Psoas muscle (tissue), 8 donors: ENCODE data around the gene ITGB1. TPM values are rescaled to one million over a fixed set of nuclear protein-coding genes. Genes with fewer than 3 reads are reported as not detected.

Experiments used
- ATAC-seq, 4 donors: fragments of 200-7000 bp; cut with Tn5 transposase; one replicate each; pipeline ENCODE4 v1.9.1; 2020; ENCODE audit warnings: moderate library complexity in 3 of 4, mild to moderate bottlenecking in 2 of 4
- DNase-seq, 2 donors: peaks; one replicate each; pipeline ENCODE4 v3.0.0-alpha.2; 2020
- H3K27ac ChIP-seq: fragments of 200-600 bp; one replicate; pipeline ENCODE4 v1.8.0; 2022
- H3K27me3 ChIP-seq, 3 donors: fragments of 200-600 bp in 1 of 3; one replicate each; pipeline versions ENCODE4 v1.6.1 to v1.8.0; 2013 to 2022; ENCODE audit warnings: low read length in 2 of 3, mild to moderate bottlenecking in 2 of 3, moderate library complexity in 1 of 3; ENCODE audit not compliant: insufficient read depth in 3 of 3
- H3K36me3 ChIP-seq, 2 donors: fragments of 200-600 bp in 1 of 2; one replicate each; pipeline versions ENCODE4 v1.6.1 to v1.8.0; 2013 to 2022; ENCODE audit warnings: low read depth in 1 of 2, mild to moderate bottlenecking in 1 of 2, moderate library complexity in 1 of 2; ENCODE audit not compliant: insufficient read depth in 1 of 2
- H3K4me1 ChIP-seq: fragments of 200-600 bp; one replicate; pipeline ENCODE4 v1.8.0; 2022
- H3K4me3 ChIP-seq: fragments of 200-600 bp; one replicate; pipeline ENCODE4 v1.8.0; 2022; ENCODE audit warnings: mild to moderate bottlenecking
- H3K9me3 ChIP-seq: fragments of 200-600 bp; one replicate; pipeline ENCODE4 v1.8.0; 2022
- CTCF ChIP-seq: fragments of 200-600 bp; IDR thresholded peaks from one replicate; pipeline ENCODE4 v1.8.0; 2022; ENCODE audit warnings: antibody characterized with exemption
- WGBS, 3 donors: extraction: QIAGEN DNeasy Blood & Tissue Kit; methylation state at CpG; one replicate each; pipeline versions ENCODE4 v1.1.6 to v1.1.7; 2013; 5-methylcytosine and 5-hydroxymethylcytosine counted together
- intact Hi-C, 2 donors: fragments of 100-400 bp; cut with DNase I; formaldehyde crosslinking; loops; one replicate each; pipeline versions ENCODE4 v1.11.0 to v1.14.2; 2022
- polyA plus RNA-seq, 3 donors: library from polyadenylated mRNA; stranded (reverse); fragments of 200-250 nt; gene quantifications; one replicate each; pipeline ENCODE4 v1.2.3, GENCODE V29; 2013
- total RNA-seq, 4 donors: library from RNA; stranded (reverse); fragmentation: NEBNext Ultra II Directional in 2 of 4; extraction: Animal tissue kit (Norgen Biotek cat#: 25700) in 2 of 4; gene quantifications; one replicate each; pipeline versions ENCODE4 v1.2.1 to v1.2.4, GENCODE V29; 2021 to 2023
- donor health status: healthy with polysubstance abuse.
- donor health status: DM: no; HTN: no; CAD: no; lungs with moderate emphysema.
- donor health status: Bipolar disorder and iron deficiency.
- donor health status: healthy.
- donor health status: DM: yes; HTN: yes; CAD: no.
- donor health status: DM: no; HTN: no; CAD: no.
- donor health status: DM: no; HTN: no; CAD: no.
- donor health status: DM: yes; HTN: yes; CAD: no.

ITGB1 gene
- total and polyA plus RNA-seq, 7 donors = 215 to 569 (median 255) TPM

- no peak for TF ChIP-seq CTCF
- no peak overlapping the region for H3K27ac ChIP-seq
- DNase-seq = no peak
- no peak for ATAC-seq
- H3K9me3 ChIP-seq = no peaks in the 10 kb centered on the region
- no peak overlapping the region for H3K4me3 ChIP-seq
- no peaks in the 10 kb centered on the region for H3K36me3 ChIP-seq
- peaks cover 8% of the 10 kb centered on the region for H3K4me1 ChIP-seq
- WGBS, 3 donors = 89 to 95% (median 91%) methylated on average over 3 of the region's 3 CpGs
- no peaks in the 10 kb centered on the region for H3K27me3 ChIP-seq
- intact Hi-C loops = no loop called here
Measured at GRCh38 chr10:32976338-32976737, 18.3 kb upstream of the ITGB1 start.

GRCh38 chr10:32972929-32973328, 14.9 kb upstream of the ITGB1 start:
- no peak for ATAC-seq
- DNase-seq = no peak
- no peaks in the 10 kb centered on the region for H3K9me3 ChIP-seq
- H3K27ac ChIP-seq = no peak overlapping the region
- no peak for TF ChIP-seq CTCF
- no peak overlapping the region for H3K4me3 ChIP-seq
- intact Hi-C loops = no loop called here
- no peaks in the 10 kb centered on the region for H3K4me1 ChIP-seq
- H3K27me3 ChIP-seq = no peaks in the 10 kb centered on the region
- no peaks in the 10 kb centered on the region for H3K36me3 ChIP-seq

GRCh38 chr10:32972460-32972859, 14.4 kb upstream of the ITGB1 start:
- Histone ChIP-seq H3K27ac (no peak overlapping the region), H3K27me3 (no peaks in the 10 kb centered on the region), H3K36me3 (no peaks in the 10 kb centered on the region), H3K4me3 (no peak overlapping the region), H3K9me3 (no peaks in the 10 kb centered on the region), H3K4me1 (no peaks in the 10 kb centered on the region)
- TF ChIP-seq CTCF = no peak
- intact Hi-C loops = no loop called here
- ATAC-seq = no peak
- 75 to 93% (median 78%) methylated on average over 4 of the region's 4 CpGs for WGBS, 3 donors
- DNase-seq = no peak

GRCh38 chr10:32971536-32972091, 13.6 kb upstream of the ITGB1 start:
- no peak for ATAC-seq
- no peaks in the 10 kb centered on the region for H3K27me3 ChIP-seq
- H3K36me3 ChIP-seq = no peaks in the 10 kb centered on the region
- H3K9me3 ChIP-seq = no peaks in the 10 kb centered on the region
- no peak overlapping the region for H3K4me3 ChIP-seq
- no peak for DNase-seq
- WGBS, 3 donors = 54 to 62% (median 56%) methylated on average over 6 of the region's 6 CpGs
- intact Hi-C loops = no loop called here
- H3K4me1 ChIP-seq = no peaks in the 10 kb centered on the region
- H3K27ac ChIP-seq = no peak overlapping the region
- no peak for TF ChIP-seq CTCF

- no peak for ATAC-seq
- Histone ChIP-seq H3K4me1 (no peaks in the 10 kb centered on the region), H3K27me3 (no peaks in the 10 kb centered on the region), H3K36me3 (no peaks in the 10 kb centered on the region), H3K4me3 (no peak overlapping the region), H3K27ac (no peak overlapping the region), H3K9me3 (no peaks in the 10 kb centered on the region)
- TF ChIP-seq CTCF = no peak
- no peak for DNase-seq
- WGBS, 3 donors = 58 to 71% (median 66%) methylated on average over 2 of the region's 2 CpGs
- intact Hi-C loops = no loop called here
Measured at GRCh38 chr10:32970910-32971309, 12.9 kb upstream of the ITGB1 start.
